Calu3 (cell line): ENCODE results near the gene TBXA2R. TPM values are rescaled to one million over a fixed set of nuclear protein-coding genes. Genes with fewer than 3 reads are reported as not detected.

Experiments
- BruUV-seq: library from RNA; stranded (reverse); fragments of 400-500 nt; replicated peaks from 2 replicates; lab custom pipeline; 2021; lab: Mats Ljungman, UMichigan
- CTCF ChIA-PET: fragments of 300-600 bp; sonication (Branson Sonifier 250); formaldehyde crosslinking; loops from one replicate; lab custom pipeline; 2022; ENCODE audit warnings: antibody characterized with exemption; lab: Charles Lee
- DNase-seq: peaks from one replicate; pipeline ENCODE4 v3.0.0; 2022
- H3K27ac Mint-ChIP-seq: one replicate; pipeline ENCODE4 v1.8.0; 2022; ENCODE audit warnings: mixed read lengths; ENCODE audit not compliant: unreplicated experiment
- H3K27me3 Mint-ChIP-seq: one replicate; pipeline ENCODE4 v1.8.0; 2022; ENCODE audit warnings: mixed read lengths; ENCODE audit not compliant: unreplicated experiment
- H3K36me3 Mint-ChIP-seq: one replicate; pipeline ENCODE4 v1.8.0; 2022; ENCODE audit warnings: mild to moderate bottlenecking, moderate library complexity, mixed read lengths; ENCODE audit not compliant: insufficient read depth, unreplicated experiment
- H3K4me1 Mint-ChIP-seq: one replicate; pipeline ENCODE4 v1.8.0; 2022; ENCODE audit warnings: mild to moderate bottlenecking, low read depth, mixed read lengths; ENCODE audit not compliant: unreplicated experiment
- H3K4me3 Mint-ChIP-seq: one replicate; pipeline ENCODE4 v1.8.0; 2022; ENCODE audit warnings: mild to moderate bottlenecking, low read depth, moderate library complexity, mixed read lengths; ENCODE audit not compliant: unreplicated experiment
- H3K9me3 Mint-ChIP-seq: one replicate; pipeline ENCODE4 v1.8.0; 2022; ENCODE audit warnings: low read depth, mixed read lengths; ENCODE audit not compliant: unreplicated experiment
- CTCF ChIP-seq: fragments of 200-600 bp; IDR thresholded peaks from one replicate; pipeline ENCODE4 v1.8.0; 2022; ENCODE audit warnings: antibody characterized with exemption; ENCODE audit not compliant: unreplicated experiment
- intact Hi-C: fragments of 100-400 bp; cut with micrococcal nuclease; formaldehyde crosslinking; loops from one replicate; pipeline ENCODE4 v1.10.0; 2022; ENCODE audit not compliant: unreplicated experiment
- total RNA-seq: library from RNA; stranded (reverse); gene quantifications from 2 replicates; pipeline ENCODE4 v1.2.3, GENCODE V29; 2022

TBXA2R gene
- total RNA-seq, 1 experiment from 2014 or later: 0.24 TPM

GRCh38 chr19:3622224-3622623 is 15.5 kb upstream of the TBXA2R start:
- intact Hi-C loops: no loop called here
- no peaks in the 10 kb centered on the region for H3K4me1 Mint-ChIP-seq
- peaks cover 34% of the 10 kb centered on the region for H3K36me3 Mint-ChIP-seq
- no peak overlapping the region for H3K4me3 Mint-ChIP-seq
- no peaks in the 10 kb centered on the region for H3K9me3 Mint-ChIP-seq
- no peak for TF ChIP-seq CTCF
- no TSS peak for BruUV-seq
- H3K27ac Mint-ChIP-seq: no peak overlapping the region
- no peak for DNase-seq
- CTCF ChIA-PET: no interaction called here
- no peaks in the 10 kb centered on the region for H3K27me3 Mint-ChIP-seq

DNA sequence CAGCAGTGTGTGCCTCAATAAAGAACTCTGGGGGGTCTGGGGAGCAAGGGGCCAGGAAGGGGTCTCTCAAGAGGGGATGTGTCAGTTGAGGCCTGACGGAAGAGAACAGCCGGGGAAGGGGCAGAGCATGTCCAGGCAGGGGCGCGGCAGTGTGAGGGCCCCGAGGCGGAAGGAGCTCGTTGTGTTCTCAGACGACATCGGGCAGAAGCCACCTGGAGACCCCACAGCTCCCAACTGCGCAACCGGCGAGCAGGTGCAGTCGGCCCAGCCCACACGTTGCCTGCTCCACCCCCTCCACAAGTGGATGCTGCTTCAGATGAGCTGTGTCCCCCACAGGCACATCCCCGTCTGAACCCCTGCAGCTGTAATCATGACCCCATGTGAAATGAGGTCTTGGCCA is 15.0 kb upstream of the TBXA2R start:
- no peaks in the 10 kb centered on the region for H3K27me3 Mint-ChIP-seq

DNA sequence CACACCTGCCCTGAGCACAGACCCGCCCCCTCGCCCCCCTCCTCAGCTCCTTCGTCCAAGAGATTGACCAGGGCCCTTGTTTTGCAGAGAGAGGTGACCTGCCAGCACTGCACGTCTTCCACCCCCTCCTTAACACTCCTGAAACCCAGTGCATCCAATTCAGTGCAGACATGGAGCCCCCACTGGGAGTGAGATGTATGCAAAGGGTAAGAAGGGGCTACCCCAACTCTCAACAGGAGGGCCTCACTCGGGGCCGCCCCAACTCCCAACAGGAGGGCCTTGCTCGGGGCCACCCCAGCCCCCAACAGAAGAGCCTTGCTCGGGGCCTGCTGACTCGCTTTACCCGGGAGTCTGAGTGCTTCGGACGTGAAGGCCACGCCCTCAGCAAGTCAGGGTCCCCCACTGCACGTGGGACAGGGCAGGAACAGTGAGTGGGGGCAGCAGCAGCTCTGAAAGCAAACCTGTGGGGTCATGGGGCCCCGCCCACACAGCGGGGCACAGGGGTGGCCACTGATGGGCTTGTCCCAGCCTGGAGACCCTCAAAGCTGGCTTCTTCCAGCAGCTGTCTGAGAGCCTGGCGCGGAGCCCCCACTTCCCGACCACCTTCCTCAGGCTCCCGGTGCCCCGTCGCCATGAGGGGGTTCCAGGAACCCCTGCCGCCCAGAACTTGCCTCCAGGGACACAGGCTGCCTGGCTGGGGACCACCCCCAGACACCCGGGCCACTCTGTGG is 14.3 kb upstream of the TBXA2R start:
- Mint-ChIP-seq H3K9me3 (no peaks in the 10 kb centered on the region), H3K4me3 (no peak overlapping the region), H3K27ac (no peak overlapping the region), H3K36me3 (peaks cover 22% of the 10 kb centered on the region), H3K4me1 (no peaks in the 10 kb centered on the region), H3K27me3 (no peaks in the 10 kb centered on the region)
- no peak for DNase-seq
- BruUV-seq: no TSS peak
- CTCF ChIA-PET: no interaction called here
- no peak for TF ChIP-seq CTCF
- intact Hi-C loops: no loop called here

More for the DNA sequence above, 15.0 kb upstream of the TBXA2R start:
- TF ChIP-seq CTCF: no peak
- peaks cover 29% of the 10 kb centered on the region for H3K36me3 Mint-ChIP-seq
- BruUV-seq: no TSS peak
- H3K4me3 Mint-ChIP-seq: no peak overlapping the region
- DNase-seq: no peak
- CTCF ChIA-PET: no interaction called here
- no peaks in the 10 kb centered on the region for H3K9me3 Mint-ChIP-seq
- H3K4me1 Mint-ChIP-seq: no peaks in the 10 kb centered on the region
- no peak overlapping the region for H3K27ac Mint-ChIP-seq
- intact Hi-C loops: no loop called here

GRCh38 chr19:3620145-3620816 is 13.6 kb upstream of the TBXA2R start:
- BruUV-seq: no TSS peak
- CTCF ChIA-PET: no interaction called here
- H3K9me3 Mint-ChIP-seq: no peaks in the 10 kb centered on the region
- intact Hi-C loops: no loop called here
- H3K4me3 Mint-ChIP-seq: no peak overlapping the region
- no peaks in the 10 kb centered on the region for H3K27me3 Mint-ChIP-seq
- peaks cover 22% of the 10 kb centered on the region for H3K36me3 Mint-ChIP-seq
- no peaks in the 10 kb centered on the region for H3K4me1 Mint-ChIP-seq
- no peak for DNase-seq
- H3K27ac Mint-ChIP-seq: no peak overlapping the region
- TF ChIP-seq CTCF: no peak
